ENCODE measurements around the gene TMEM141.
A peak's percentile ranks its signal among the peaks of the same experiment; 100 is the strongest.
"Not testable (repeated sequence)": the region's sequence is repeated elsewhere in the genome, so short reads cannot be mapped to it uniquely, and the experiment has no call there.

Gene TMEM141

DNA sequence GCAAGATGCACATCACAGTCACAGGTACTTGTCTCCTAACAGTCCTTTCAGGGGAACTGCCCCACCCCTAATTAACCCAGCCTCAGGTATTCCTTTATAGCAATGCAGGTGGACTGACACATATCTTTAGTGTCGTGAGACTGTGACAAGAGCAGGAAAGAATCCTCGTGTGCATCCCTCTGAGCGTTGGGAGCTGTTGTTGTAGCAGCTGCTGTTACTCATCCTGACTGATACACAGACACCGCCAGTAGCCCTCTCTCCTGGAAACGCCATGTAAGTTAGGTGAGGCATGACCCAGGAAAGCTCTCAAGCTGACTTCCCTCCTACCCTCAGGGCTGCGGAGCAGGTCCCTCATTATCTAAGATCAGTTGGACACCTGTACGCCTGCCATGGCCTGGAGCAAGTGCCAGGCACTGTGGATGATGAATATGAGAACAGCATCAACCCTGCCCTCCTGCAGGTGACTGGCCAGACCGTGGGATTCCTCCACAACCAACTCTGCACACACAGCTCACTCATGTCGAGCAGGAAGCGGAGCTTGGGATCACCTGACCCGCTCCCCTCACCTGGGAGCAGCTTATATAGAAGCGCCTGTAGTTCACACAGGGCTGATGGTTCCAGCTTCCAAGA lies 16.6 kb upstream of the TMEM141 start:
- DNase-seq: no peak

DNA sequence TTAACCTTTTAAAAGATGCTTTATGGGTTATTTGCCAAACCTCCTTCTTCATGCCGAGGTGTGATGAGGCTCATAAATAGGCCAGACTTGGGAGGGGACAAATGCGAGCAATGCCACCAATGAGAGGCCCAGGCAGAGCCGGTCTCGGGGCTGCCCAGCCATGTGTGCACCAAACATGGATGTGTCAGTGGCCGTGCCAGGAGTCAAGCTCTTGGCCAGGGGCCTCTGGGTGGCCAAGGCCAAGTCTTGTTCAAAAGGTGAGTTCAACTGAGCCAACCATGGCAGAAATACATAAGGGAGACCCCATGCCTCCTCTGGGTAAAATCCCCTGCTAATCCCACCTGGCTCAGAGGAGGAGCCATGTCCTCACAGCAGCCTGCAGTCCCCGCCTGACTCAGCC lies 16.0 kb upstream of the TMEM141 start:
- DNase-seq: no peak

DNA sequence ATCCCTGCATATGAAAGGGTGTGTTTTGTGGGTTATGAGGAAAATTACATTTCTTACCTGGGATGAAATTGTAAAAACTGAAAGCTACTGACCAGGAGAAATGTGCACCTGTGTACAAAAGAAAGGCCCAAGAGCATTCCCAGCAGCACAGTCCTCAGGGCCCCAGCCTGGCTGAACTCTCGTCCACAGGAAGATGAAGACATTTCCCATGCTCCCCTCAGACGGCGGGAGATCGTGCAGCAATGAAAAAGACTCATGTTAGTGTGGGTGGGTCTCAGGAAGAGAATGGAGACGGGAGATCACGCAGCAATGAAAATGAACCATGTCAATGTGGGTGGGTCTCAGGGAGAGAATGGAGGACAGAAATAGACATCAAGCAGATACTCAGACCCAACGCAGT lies 14.2 kb upstream of the TMEM141 start:
- no peak for DNase-seq

DNA sequence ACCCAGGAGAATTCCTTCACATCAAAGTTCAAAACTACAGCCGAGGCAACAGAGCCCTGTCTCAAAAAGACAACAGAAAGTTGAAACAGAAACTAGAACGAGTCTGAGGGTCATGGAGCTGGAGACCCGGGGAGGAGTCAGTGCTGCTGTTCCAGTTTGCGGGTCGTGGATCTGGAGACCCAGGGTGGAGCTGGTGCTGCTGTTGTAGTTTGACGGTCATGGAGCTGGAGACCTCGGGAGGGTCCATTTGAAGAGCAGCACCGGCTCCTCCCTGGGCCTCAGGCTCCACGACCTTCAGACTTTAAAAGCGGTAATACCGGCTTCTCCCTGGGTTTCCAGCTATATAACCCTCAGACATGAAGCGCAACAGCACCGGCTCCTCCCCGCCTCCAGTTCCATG lies 13.8 kb upstream of the TMEM141 start:
- DNase-seq: no peak

DNA sequence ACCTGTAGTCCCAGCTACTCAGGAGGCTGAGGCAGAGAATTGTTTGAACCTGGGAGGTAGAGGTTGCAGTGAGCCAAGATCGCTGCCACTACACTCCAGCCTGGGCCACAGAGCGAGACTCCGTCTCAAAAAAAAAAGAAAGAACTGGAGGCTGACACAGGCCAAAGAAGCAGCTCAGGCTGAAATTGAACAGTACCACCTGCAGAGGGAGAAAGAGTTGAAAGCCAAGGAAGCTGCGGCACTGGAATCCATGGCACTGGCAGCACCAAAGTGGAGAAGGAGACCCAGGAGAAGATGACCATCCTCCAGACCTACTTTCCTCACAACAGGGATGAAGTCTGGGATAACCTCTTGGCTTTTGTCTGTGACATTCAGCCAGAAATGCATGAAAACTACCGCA lies 11.3 kb upstream of the TMEM141 start:
- no peak for DNase-seq

DNA sequence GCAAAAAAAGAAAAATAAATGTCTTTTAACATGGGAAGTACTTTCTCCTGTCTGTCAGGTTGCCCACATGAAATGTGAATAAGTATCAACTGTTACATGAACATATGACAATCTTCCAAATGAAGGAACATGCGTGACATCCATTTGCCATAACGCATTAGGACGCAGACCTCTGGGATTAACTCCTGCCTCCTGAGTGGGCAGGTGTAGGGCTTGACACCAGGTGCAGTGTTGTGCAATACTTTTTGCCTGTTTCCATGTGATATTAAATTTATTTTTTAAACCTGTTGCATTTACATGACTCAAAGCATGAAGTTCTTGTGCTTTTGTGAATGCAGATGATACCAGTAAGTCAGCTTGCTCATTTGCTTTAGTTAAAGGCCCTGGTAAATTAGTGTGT lies 8.7 kb upstream of the TMEM141 start:
- no peak for DNase-seq

DNA sequence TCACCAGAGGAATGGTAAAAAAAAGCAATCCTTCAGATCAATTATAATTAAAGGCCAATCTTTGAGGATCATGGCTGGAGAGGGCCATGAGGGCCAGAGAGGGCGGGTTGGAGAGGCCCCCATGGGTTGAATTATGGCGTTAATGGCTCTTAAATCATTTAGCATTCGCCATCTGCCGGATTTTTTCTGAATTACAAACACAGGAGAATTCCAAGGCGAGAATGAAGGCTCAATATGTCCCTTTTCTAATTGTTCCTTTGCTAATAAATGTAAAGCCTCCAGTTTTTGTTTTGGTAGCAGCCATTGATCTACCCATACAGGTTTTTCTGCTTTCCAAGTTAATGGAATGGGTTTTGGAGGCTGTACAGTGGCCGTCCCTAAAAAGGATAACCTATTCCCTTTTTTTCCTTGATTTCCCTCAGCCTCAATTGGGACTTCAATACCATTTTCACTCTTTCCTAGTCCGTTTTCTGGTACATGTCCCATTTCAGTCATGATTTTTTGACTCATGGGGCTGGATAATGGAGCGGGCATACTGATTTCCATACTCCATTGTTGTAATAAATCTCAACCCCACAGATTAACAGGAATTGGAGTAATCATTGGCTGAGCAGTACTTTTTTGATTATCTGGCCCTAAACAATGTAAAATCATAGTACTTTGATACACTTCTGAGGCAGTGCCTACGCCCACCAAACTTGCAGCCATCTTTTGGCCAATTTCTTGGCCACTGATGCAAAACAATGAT lies 6.7 kb upstream of the TMEM141 start:
- DNase-seq: peak; percentile 36 to 49

DNA sequence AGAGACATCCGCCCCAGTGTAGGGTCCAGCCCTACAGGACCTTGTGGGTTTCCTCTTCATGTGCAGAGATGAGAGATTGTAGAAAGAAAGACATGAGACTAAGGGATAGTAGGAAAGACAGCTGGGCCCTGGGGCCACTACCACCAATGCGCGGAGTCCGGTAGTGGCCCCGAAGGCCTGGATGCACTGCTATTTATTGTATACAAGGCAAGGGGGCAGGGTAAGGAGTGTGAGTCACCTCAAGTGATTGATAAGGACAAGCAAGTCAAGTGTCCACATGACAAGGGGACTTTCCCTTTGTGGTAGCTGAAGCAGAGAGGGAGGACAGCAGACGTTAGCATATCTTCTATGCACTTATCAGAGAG lies 6.2 kb upstream of the TMEM141 start:
- no peak for DNase-seq

DNA sequence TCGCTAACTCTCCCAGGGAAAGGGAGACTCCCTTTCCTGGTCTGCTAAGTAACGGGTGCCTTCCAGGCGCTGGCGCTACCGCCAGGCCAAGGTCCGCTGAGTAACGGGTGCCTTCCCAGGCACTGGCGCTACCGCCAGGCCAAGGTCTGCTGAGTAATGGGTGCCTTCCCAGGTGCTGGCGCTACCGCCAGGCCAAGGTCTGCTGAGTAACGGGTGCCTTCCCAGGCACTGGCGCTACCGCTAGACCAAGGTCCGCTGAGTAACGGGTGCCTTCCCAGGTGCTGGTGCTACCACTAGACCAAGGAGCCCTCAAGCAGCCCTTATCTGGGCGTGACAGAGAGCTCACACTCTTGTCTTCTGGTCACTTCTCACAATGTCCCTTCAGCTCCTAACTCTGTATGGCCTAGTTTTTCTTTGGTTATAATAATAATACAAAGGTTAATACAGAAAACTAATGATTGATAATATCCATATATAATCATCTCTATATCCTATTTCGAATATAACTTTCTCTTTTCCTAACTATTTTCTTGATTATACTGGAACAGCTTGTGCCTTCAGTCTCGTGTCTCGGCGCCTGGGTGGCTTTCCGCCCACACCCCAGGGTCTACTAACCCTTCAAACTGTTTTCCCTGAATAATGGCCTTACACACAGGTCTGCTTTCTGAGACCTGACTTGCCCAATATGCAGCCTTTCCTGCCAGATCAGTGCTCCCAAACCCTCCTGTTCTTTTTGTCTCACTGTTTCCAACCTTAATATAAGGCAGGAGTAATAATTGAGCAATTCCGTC lies 5.4 kb upstream of the TMEM141 start:
- not testable (repeated sequence) for DNase-seq

DNA sequence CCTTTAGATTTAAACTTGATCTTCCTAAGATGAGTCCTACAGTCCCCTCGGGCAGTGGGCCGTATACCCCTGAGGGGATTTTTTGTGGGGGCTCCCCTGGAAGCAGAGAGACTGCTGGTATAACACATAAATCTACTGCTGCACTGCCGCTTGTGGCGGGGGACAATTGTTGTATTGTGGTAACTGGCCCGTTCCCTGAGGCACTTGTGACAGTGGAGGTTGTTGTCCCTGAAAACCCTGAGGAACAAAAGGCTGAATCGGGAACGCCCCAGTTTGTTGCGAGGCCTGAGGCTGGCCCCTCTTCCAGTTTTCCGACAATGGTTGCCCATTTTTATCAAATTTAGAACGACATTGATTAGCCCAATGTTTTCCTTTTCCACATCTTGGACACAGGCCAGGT lies 4.7 kb upstream of the TMEM141 start:
- no peak for DNase-seq

DNA sequence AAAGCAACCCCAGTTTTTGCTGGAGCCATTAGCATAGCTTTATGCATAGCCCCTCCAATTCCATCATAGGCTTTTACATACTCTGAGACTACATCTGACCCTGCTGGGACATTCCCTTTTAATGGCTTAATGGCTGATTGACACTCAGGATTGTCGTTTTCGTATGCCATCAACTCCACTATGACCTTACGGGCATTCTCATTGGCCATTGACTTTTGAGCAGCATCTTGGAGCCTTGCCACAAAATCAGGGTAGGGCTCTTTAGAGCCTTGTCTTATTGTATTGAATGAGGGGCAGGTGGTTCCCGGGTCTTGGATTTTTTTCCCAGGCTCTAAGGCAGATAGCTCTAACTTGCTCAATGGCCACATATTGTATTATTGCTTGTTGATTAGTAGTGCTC lies 4.2 kb upstream of the TMEM141 start:
- not testable (repeated sequence) for DNase-seq

DNA sequence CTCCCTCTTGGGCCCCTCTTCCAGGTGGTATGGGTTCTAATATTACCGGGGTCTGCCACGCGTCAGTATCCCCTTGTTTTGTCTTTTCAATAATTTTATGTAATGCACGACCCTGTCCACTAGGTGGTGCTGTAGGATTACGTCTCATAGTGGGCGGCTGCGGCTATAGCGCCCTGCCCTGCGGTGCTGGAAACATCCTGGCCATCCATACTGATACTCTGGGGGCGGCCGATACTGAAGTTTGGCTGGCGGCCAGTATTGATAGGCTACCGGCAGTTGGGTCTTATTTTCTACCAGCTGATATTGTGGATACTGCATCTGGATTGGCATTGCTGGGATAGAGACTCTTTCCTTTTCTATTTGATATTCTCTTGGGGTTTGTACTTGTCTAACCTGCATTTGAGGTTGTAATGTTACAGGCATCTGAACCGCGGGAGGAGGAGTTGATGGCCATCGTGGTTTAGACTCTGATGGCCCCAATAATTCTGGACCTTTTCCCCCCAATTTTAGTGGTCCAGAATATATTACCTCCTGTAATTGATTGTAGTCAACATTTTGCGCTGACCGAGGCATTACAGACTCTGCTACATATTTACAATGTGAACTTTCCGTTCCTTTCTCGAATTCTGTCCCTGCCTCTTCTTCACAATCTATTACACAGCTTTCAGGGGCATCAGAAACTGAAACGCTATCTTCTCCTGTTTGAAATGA lies 3.3 kb upstream of the TMEM141 start:
- peak; percentile 68 to 70 for DNase-seq

DNA sequence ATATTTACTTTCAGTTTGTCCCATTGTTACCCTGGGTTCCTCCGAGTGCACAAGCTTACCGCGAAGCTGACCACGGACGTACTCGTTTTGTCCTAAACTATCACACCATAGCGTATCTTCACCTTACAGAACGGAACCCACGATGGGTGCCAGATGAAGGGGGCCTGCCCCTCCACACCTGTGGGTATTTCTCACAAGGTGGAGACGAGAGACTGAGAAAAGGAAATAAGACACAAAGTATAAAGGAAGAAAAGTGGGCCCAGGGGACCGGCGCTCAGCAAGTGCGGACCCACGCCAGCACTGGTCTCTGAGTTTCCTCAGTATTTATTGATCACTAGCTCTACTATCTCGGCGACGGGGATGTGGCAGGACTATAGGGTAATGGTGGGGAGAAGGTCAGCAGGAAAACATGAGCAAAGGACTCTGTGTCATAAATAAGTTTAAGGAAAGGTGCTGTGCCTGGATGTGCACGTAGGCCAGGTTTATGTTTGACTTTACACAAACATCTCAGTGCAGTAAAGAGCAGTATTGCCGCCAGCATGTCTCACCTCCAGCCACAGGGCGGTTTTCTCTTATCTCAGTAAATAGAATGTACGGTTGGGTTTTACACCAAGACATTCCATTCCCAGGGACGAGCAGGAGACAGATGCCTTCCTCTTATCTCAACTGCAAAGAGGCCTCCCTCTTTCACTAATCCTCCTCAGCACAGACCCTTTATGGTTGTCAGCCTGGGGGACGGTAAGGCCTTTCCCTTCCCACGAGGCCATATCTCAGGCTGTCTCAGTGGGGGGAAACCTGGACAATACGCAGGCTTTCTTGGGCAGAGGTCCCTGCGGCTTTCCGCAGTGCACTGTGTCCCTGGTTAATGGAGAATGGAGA lies 2.3 kb upstream of the TMEM141 start:
- DNase-seq: not testable (repeated sequence)

DNA sequence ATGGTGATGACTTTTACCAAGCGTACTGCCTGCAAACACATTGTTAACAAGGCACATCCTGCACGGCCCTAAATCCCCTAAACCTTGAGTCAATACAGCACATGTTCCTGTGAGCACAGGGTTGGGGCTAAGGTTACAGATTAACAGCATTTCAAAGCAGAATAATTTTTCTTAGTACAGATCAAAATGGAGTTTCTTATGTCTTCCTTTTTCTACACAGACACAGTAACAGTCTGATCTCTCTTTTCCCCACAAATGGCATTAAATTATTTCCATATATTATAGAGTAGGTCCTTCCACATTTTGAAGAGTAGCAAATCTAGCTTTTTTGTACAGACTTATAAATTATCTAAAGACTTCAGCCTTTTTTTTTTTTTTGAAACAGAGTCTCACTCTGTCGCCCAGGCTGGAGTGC lies 1.6 kb upstream of the TMEM141 start:
- DNase-seq: no peak

DNA sequence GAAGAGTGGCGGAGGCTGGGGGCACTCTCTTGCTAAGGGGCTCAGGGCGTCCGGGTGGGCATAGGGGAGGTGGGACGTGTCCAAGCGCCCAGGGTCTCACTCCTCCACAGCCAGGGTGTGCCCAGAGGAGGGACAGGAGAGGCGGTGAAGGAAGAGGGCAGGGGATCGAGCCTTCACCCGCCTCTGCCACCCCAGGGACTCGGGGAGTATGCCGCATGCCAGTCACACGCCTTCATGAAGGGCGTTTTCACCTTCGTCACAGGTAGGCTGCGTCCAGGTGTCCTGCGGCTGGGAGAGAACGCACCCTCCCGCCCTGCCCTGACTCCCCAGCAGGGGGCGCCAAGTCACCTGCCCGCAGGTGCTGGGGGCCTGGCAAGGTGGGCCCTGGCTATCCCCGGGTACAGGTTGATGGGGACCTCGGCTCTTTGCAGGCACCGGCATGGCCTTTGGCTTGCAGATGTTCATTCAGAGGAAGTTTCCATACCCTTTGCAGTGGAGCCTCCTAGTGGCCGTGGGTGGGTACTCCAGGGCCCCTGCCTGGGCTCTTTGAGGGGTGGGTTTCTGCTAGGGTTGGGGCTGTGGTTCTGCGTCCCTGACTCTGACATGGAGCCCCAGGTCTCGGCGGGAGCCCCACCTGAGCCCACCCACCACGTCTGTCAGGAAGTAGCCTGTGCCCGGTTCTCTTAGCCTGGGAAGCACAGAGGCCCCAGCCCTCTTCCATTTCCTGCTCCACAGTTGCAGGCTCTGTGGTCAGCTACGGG lies 552 bp downstream of the TMEM141 start:
- peak; percentile 27 to 44 for DNase-seq

DNA sequence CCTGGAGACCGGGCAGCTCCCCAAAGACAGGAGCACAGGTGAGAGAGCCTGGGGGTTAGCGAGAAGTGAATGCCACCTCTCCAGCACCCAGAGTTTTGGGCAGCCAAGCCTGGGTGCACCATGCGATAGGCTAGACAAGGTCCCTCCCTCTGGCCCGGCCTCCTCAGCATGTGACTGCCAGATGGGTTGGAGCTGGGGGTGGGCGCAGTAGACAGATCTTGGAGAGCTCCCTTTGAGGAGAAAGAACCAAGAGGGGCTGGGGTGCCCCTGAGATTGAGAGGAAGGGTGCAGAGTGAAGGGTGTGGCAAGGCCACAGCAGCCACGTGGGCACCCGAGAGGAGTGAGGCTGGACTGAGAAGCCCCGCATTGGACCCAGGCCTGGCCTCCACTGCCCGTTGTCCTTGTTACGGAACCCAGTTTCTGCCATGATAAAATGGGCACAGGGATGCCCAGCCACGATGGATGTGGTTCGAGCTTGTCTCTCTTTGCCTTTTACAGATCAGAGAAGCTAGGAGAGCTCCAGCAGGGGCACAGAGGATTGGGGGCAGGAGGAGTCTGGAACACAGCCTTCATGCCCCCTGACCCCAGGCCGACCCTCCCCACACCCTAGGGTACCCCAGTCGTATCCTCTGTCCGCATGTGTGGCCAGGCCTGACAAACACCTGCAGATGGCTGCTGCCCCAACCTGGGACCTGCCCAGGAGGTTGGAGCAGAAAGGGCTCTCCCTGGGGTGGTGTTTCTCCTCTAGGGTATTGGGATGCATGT lies 1.4 kb downstream of the TMEM141 start:
- DNase-seq: no peak

DNA sequence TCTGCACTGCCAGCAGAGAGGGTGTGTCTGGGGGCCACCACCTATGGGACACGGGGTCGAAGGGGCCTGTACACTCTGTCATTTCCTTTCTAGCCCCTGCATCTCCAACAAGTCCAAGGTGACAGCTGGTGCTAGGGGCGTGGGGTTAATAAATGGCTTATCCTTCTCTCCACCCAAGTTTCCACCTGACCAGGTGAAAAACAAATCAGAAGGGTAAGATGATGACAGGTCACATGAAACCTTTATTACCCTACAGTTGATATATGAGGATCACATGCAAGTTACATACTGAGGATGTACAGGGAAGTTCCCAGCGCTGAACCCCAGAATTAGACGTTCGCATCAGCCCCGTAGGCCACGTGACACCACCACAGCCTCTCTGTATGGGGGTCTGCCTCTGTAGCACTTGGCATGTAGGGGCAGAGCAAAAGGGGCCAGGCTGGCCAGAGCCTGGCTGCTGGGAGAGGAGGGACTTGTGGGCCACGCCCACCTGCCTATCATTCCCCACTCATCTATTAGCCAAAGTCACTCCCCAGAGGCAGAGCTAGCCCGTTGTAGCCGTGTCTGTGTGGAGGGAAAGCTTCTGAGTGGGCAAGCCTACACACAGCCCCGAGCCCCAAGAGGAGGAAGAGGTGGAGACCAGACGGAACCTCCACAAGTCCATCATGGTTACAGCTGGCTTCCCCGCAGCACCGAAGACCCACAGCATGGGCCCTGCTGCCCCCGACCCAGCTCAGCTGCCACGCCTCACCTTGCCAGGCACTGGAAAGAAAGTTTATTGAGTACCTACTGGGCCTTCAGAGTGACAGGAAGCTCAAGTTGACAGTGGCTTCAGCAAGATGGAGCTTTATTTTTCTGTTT lies 2.2 kb downstream of the TMEM141 start:
- DNase-seq: no peak

DNA sequence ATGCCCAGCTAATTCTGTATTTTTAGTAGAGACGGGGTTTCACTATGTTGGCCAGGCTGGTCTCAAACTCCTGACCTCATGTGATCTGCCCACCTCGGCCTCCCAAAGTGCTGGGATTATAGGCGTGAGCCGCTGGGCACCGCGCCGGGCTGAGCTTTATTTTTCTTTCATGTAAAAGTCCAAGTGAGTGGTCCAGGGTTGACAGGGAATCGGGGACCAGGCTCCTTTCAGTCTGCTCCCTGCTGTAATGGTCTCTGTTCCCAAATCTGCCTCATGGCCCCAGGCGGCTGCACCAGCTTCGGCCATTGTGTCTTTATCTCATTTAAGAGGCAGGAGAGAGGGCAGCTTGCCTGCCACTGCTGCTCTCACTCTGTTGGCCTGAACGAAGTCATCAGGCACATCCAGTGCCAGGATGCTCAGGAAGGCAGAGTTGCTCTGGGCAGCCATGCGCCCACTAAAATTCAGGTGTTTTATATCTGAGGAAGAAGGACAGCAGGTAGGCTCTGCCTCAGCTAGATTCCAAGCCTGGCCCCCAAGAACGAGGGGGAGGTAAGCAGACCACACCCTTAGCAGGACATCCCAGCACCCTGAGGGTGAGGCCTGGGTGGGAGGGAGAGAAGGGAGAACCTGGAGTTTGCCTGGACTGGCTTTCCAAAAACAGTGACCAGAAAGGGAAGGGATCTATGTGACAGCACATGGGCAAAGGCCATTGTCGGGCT lies 3.3 kb downstream of the TMEM141 start:
- no peak for DNase-seq

DNA sequence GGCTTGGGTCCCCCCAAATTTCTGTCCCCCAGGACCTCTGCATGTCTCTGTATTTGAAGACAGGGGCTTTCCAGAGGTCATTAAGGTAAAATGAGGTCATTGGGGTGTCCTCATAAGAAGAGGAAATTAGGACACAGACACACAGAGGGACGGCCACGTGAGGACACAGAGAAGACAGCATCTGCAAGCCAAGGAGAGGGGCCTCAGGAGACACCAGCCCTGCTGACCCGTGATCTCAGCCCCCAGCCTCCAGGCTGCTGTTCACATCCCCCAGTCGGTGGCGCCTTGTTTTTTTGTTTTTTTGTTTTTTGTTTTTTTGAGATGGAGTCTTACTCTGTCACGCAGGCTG lies 3.8 kb downstream of the TMEM141 start:
- no peak for DNase-seq
